ENCODE measurements around the gene FARP1.

Gene FARP1

DNA sequence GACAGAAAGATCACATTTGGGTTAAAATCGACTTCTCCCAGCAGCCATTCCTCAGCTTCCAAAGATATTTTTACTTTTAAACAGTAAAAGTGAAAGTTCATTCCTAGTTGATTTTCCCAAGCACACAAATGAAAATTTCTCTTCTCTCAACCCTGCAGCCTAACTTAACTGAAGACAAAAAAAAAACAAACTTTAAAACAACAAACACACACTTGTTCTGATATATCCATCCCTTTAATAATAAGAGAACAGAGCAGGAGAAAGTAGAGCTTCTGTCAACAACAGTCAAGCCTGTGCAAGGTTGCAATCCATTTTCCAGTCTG, 361.1 kb downstream of the FARP1 start:
- H3K36me3 ChIP-seq (ENCODE audit: low read length), result no peaks in the 10 kb centered on the region
- no peak for TF ChIP-seq EZH2phosphoT487 (conservative IDR thresholded peaks at IDR 0.05; ENCODE audit: low read length)
- TF ChIP-seq, protein P1, sequence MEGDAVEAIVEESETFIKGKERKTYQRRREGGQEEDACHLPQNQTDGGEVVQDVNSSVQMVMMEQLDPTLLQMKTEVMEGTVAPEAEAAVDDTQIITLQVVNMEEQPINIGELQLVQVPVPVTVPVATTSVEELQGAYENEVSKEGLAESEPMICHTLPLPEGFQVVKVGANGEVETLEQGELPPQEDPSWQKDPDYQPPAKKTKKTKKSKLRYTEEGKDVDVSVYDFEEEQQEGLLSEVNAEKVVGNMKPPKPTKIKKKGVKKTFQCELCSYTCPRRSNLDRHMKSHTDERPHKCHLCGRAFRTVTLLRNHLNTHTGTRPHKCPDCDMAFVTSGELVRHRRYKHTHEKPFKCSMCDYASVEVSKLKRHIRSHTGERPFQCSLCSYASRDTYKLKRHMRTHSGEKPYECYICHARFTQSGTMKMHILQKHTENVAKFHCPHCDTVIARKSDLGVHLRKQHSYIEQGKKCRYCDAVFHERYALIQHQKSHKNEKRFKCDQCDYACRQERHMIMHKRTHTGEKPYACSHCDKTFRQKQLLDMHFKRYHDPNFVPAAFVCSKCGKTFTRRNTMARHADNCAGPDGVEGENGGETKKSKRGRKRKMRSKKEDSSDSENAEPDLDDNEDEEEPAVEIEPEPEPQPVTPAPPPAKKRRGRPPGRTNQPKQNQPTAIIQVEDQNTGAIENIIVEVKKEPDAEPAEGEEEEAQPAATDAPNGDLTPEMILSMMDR (IDR thresholded peaks at IDR 0.05; ENCODE audit: insufficient read depth, low read length, poor library complexity, severe bottlenecking), result no peak
- no peaks in the 10 kb centered on the region for H3F3A ChIP-seq (ENCODE audit: insufficient read depth)
- no peak overlapping the region for H3K4me2 ChIP-seq (ENCODE audit: low read depth, low read length, poor library complexity, severe bottlenecking)
- H3K9me3 ChIP-seq (ENCODE audit: insufficient read depth, low read length), result no peaks in the 10 kb centered on the region
- H2AFZ ChIP-seq (ENCODE audit: low read depth, low read length, severe bottlenecking), result no peak overlapping the region
- H4K20me1 ChIP-seq (ENCODE audit: low read depth, low read length), result peaks cover 3% of the 10 kb centered on the region; the same call in 1 of the 2 replicates
- no peaks in the 10 kb centered on the region for H3K9me2 ChIP-seq (replicated peaks; ENCODE audit: insufficient read depth, low read length)
- H3K4me3 ChIP-seq (ENCODE audit: insufficient read depth, low read length, poor library complexity, severe bottlenecking), result no peak overlapping the region
- no peak overlapping the region for H3K9ac ChIP-seq (ENCODE audit: low read length)
- H3K27ac ChIP-seq (ENCODE audit: low read depth, low read length), result no peak overlapping the region
- no peaks in the 10 kb centered on the region for H3K27me3 ChIP-seq (ENCODE audit: low read length)
- peaks cover 41% of the 10 kb centered on the region for H3K79me2 ChIP-seq (ENCODE audit: insufficient read depth, low read length)

DNA sequence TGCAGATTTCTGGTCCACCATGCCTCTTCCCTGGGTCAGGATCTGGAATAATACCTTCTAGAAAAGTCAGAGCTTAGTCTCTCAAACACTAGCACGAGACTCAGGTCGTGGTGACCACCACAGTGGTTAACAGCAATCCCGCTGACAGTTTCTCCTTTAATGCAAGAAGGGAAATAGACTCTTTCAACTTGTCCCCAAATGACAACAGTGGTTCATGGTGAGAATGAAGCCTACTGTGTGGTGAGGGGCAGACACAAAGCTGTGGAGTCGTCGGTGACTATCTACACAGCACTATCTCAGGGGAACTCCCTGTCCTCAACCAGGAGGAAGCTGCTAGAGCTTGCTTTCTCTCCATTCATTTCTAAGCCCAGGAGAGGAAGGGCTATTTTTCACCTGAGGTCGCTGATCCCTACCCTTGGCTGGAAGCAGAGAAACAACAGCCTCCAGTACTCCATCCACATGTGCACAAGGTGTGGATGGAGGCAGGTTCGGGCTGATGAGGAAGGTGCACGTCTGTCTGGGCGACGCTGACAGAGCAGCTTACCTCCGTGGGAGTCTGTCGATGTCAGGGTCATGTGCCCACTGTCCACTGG, 361.6 kb downstream of the FARP1 start:
- H3K9me3 ChIP-seq (ENCODE audit: insufficient read depth, low read length), result no peaks in the 10 kb centered on the region
- H3K4me2 ChIP-seq (ENCODE audit: low read depth, low read length, poor library complexity, severe bottlenecking), result no peak overlapping the region
- peaks cover 44% of the 10 kb centered on the region for H3K79me2 ChIP-seq (ENCODE audit: insufficient read depth, low read length)
- TF ChIP-seq, protein P1 (IDR thresholded peaks at IDR 0.05; ENCODE audit: insufficient read depth, low read length, poor library complexity, severe bottlenecking), result no peak
- no peak for TF ChIP-seq EZH2phosphoT487 (conservative IDR thresholded peaks at IDR 0.05; ENCODE audit: low read length)
- no peaks in the 10 kb centered on the region for H3K27me3 ChIP-seq (ENCODE audit: low read length)
- H3K36me3 ChIP-seq (ENCODE audit: low read length), result no peaks in the 10 kb centered on the region
- no peaks in the 10 kb centered on the region for H3K9me2 ChIP-seq (replicated peaks; ENCODE audit: insufficient read depth, low read length)
- H3F3A ChIP-seq (ENCODE audit: insufficient read depth), result no peaks in the 10 kb centered on the region
- no peak overlapping the region for H3K9ac ChIP-seq (ENCODE audit: low read length)
- H3K27ac ChIP-seq (ENCODE audit: low read depth, low read length), result no peak overlapping the region
- no peak overlapping the region for H2AFZ ChIP-seq (ENCODE audit: low read depth, low read length, severe bottlenecking)
- no peak overlapping the region for H3K4me3 ChIP-seq (ENCODE audit: insufficient read depth, low read length, poor library complexity, severe bottlenecking)
- H4K20me1 ChIP-seq (ENCODE audit: low read depth, low read length), result peaks cover 3% of the 10 kb centered on the region; the same call in 1 of the 2 replicates

Data from SU-DHL-6 (cell line).